ENCODE data around the gene MAGEH1.

DNA sequence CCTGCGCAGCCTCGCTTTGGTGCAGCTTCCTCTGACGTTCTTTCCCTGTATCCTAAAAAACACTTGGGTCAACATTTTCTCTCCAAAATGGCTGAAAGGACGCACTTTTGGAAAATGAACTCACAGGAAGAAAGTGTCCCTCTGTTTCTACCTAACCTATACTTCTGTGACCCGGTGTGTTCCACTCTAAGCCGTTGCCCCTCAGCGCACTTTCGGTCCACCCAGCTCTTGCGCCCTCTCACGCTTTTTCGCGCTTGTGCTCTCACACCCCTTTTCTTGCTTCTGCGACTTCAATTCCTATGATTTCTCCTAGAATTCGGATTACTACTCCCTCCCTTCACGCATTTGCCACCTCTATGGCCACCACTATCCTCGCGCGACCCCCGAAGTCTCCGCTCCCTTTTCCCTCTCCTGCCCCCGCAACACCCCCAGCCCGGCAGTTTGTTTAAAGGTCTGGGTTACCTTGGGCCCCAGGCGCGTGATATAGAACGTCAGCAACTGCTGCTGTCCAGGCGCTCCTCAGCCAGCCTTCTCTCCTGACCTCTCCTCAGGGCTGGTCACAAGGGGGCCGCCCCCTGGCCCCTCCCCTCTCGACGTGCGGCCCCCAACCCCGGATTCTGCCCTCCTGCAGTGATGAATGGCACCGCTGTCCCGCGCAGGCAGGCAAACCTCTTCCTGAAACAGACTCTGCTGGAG, 37.5 kb downstream of the MAGEH1 start, which contains the start of gene USP51:
- TF ChIP-seq CTCF (conservative IDR thresholded peaks at IDR 0.05; ENCODE audit: low read depth, low read length) (0 out of 2 replicates have a peak, but pooled peaks have one; percentile 17), EZH2 (IDR thresholded peaks at IDR 0.05; ENCODE audit: borderline replicate concordance, low read depth, low read length, poor library complexity, severe bottlenecking) (no peak)
